BE2C (cell line): ENCODE data around the gene ACAD10.
"Not testable (repeated sequence)": the region's sequence is repeated elsewhere in the genome, so short reads cannot be mapped to it uniquely, and the experiment has no call there.

Experiments
- DNase-seq: peaks from one replicate; pipeline ENCODE4 v3.0.0-alpha.2; 2020
- H3K27me3 ChIP-seq: fragments of 250-450 bp; sonication (Bioruptor Pico); 2 replicates; pipeline ENCODE4 v1.5.1; 2020; ENCODE audit warnings: mild to moderate bottlenecking
- H3K36me3 ChIP-seq: fragments of 250-450 bp; sonication (Bioruptor Pico); 2 replicates; pipeline ENCODE4 v1.5.1; 2020; ENCODE audit warnings: mild to moderate bottlenecking
- H3K4me1 ChIP-seq: fragments of 250-450 bp; sonication (Bioruptor Pico); 2 replicates; pipeline ENCODE4 v1.5.1; 2020
- H3K4me3 ChIP-seq: 2 replicates; pipeline ENCODE4 v1.5.1; 2011; ENCODE audit warnings: low read depth, low read length
- H3K9me3 ChIP-seq: fragments of 250-450 bp; sonication (Bioruptor Pico); 2 replicates; pipeline ENCODE4 v1.5.1; 2020
- CTCF ChIP-seq: IDR thresholded peaks from 2 replicates; pipeline ENCODE4 v1.5.1; 2012; ENCODE audit warnings: mild to moderate bottlenecking, low read depth, low read length

The ACAD10 gene

DNA sequence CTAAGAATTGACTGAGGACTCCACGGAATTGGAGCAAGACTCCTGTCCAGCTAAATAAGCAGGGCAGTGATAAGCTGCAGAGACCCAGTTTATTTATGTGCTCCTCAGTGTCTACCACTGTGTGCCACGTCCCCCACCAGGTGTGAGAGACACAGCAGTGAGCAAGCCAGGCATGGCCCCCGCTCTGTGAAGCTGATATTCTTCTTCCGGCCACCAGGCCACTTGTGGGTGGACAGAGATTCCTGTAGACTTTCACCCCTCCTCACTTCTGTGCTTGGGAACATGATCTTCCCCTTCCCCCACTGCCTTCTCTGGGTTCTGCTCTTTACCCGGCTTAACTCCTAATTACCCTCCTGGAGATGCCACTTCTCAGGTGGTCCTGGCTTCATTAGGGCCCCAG, 21.4 kb upstream of the ACAD10 start:
- Histone ChIP-seq H3K27me3 (no peaks in the 10 kb centered on the region), H3K4me3 (no peak overlapping the region), H3K36me3 (peaks cover 38% of the 10 kb centered on the region), H3K4me1 (no peaks in the 10 kb centered on the region), H3K9me3 (no peaks in the 10 kb centered on the region)
- no peak for DNase-seq
- TF ChIP-seq CTCF: no peak

DNA sequence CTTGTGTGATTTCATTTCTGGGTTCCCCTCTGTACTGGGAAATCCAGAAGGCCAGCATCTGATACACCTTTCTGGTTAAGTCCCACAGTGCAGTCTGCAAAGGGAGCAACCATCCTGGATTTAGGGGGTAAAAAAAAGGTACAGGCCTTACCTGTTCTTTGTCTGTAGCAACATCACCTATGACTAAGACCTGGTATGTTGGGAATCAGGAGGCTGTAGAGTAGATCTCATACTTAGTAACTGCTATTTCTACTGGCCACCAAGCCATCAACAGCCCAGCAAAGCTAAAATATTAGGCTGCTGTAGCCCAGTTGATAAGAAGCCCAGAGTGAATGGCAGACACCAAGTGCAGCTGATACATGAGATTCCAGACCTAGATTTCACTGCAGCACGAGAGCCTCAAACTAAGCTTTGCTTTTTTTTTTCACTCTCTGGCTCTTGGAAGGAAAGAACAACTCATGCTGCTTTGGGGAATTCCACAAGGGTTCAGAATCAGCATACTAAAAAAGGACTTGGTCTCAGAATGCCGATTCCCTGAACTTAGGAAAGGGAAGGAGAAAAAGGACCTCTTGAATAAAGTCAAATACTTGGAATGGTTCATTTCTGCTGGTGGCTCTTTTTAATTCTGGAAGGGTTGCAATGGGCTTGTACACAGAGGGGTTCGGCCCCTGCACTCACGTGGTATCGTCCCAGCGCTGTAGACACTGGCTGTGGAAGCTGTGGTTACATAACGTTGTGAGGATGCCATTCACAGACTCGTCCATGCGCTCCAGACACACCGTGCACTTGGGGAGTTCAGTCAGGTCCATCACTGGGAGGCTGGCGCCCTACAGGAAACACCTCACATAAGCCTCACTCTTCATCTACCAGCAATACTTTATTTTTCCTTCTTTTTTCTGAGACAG, 20.6 kb upstream of the ACAD10 start:
- peaks cover 43% of the 10 kb centered on the region for H3K36me3 ChIP-seq
- no peak for TF ChIP-seq CTCF

DNA sequence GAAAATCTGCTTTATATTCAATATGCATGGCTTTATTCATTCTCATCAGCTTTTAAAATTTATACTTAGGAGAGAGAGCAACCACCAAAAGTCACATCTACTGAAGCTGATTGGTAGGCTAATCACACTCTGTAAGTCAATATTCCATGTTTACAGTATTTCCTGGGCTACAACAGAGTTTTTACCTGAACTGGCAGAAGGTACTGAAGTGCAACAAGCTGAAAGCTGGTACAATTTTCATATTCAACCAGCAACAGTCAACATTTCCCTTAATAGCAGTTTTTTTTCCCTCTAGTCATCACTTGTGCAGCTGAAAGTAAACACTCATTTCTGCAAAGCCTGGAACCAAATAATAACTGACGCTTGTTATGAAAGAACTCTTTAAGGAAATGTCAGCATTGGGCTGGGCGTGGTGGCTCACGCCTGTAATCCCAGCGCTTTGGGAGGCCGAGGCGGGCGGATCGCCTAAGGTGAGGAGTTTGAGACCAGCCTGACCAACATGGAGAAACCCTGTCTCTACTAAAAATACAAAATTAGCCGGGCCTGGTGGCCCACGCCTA, 13.0 kb upstream of the ACAD10 start:
- Histone ChIP-seq H3K9me3 (no peaks in the 10 kb centered on the region), H3K4me1 (no peaks in the 10 kb centered on the region), H3K36me3 (peaks cover 42% of the 10 kb centered on the region), H3K27me3 (no peaks in the 10 kb centered on the region), H3K4me3 (no peak overlapping the region)
- no peak for TF ChIP-seq CTCF
- no peak for DNase-seq

More for the DNA sequence above, 20.6 kb upstream of the ACAD10 start:
- no peaks in the 10 kb centered on the region for H3K9me3 ChIP-seq
- H3K4me1 ChIP-seq: no peaks in the 10 kb centered on the region
- H3K4me3 ChIP-seq: no peak overlapping the region
- DNase-seq: no peak
- H3K27me3 ChIP-seq: no peaks in the 10 kb centered on the region

- Histone ChIP-seq H3K4me1 (no peaks in the 10 kb centered on the region), H3K9me3 (no peaks in the 10 kb centered on the region), H3K4me3 (no peak overlapping the region), H3K36me3 (peaks cover 45% of the 10 kb centered on the region), H3K27me3 (no peaks in the 10 kb centered on the region)
- DNase-seq: peak; percentile 37
- peak; percentile 72 for TF ChIP-seq CTCF
Measured at GRCh38 chr12:111673503-111673902, 12.3 kb upstream of the ACAD10 start.

DNA sequence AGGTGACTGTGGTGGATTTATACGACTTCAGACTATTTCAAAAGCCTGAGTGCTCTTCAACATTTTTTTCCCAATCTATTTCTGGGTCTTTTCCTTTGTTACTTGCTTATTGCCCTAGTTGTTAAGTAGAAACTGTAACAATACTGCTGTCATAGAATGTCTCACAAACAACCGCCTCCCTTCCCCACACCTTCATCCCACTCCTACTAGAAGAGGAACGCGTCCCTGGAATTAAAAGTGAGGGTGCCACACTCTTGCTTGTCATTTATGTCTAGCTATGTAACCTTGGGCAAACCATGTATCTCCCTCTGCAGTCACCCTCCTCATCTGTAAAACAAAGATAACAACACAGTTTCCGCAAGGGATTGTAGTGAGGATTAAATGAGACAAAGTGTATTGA, 8.7 kb upstream of the ACAD10 start:
- Histone ChIP-seq H3K4me3 (no peak overlapping the region), H3K36me3 (peaks cover 49% of the 10 kb centered on the region), H3K27me3 (no peaks in the 10 kb centered on the region), H3K4me1 (no peaks in the 10 kb centered on the region), H3K9me3 (no peaks in the 10 kb centered on the region)
- no peak for TF ChIP-seq CTCF
- DNase-seq: no peak

- not testable (repeated sequence) for H3K9me3 ChIP-seq, H3K27me3 ChIP-seq, DNase-seq
Measured at GRCh38 chr12:111684485-111685198, 1.2 kb upstream of the ACAD10 start.

More at GRCh38 chr12:111684485-111685198, 1.2 kb upstream of the ACAD10 start:
- peaks cover 21% of the 10 kb centered on the region for H3K36me3 ChIP-seq
- H3K4me3 ChIP-seq: peak overlapping the region; percentile 93
- H3K4me1 ChIP-seq: not testable (repeated sequence)
